ENCODE measurements around the gene RABGAP1L. TPM values are rescaled to one million over a fixed set of nuclear protein-coding genes. Genes with fewer than 3 reads are reported as not detected.

RABGAP1L gene
- total and polyA plus RNA-seq, 2 donors (not counting 3 experiments of a cell fraction or from before 2014, with no cell fraction given) = 6.4 to 22.2 TPM

DNA sequence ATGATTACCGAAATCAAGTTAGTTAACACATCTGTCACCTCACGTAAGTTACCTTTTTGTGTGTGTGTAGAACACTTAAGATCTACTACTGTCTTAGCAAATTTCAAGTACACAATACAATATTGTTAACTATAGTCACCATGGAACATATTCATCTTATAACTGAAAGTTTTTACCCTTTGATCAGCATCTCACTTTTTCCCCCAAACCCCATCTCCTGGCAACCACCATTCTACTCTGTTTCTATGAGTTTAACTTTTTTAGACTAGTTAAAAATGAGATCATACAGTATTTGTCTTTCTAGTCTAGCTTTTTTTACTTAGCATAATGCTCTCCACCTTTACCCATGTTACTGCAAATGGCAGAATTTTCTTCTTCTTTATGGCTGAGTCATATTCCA is 124.7 kb downstream of the RABGAP1L start:
- TF ChIP-seq POLR2A (IDR thresholded peaks at IDR 0.05; ENCODE audit: low read depth, low read length) = no peak
- no peak for TF ChIP-seq FOS (IDR thresholded peaks at IDR 0.05; ENCODE audit: borderline replicate concordance, insufficient read depth, low read length)
- no peak for TF ChIP-seq JUN (IDR thresholded peaks at IDR 0.05; ENCODE audit: borderline replicate concordance, insufficient read depth, insufficient read length, low read depth)
- TF ChIP-seq GATA2 (IDR thresholded peaks at IDR 0.05; ENCODE audit: insufficient read depth, insufficient read length, low read depth, low read length) = no peak
- TF ChIP-seq, protein P1, sequence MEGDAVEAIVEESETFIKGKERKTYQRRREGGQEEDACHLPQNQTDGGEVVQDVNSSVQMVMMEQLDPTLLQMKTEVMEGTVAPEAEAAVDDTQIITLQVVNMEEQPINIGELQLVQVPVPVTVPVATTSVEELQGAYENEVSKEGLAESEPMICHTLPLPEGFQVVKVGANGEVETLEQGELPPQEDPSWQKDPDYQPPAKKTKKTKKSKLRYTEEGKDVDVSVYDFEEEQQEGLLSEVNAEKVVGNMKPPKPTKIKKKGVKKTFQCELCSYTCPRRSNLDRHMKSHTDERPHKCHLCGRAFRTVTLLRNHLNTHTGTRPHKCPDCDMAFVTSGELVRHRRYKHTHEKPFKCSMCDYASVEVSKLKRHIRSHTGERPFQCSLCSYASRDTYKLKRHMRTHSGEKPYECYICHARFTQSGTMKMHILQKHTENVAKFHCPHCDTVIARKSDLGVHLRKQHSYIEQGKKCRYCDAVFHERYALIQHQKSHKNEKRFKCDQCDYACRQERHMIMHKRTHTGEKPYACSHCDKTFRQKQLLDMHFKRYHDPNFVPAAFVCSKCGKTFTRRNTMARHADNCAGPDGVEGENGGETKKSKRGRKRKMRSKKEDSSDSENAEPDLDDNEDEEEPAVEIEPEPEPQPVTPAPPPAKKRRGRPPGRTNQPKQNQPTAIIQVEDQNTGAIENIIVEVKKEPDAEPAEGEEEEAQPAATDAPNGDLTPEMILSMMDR (IDR thresholded peaks at IDR 0.05; ENCODE audit: extremely low read depth in 1 of 2, insufficient read depth in 1 of 2, low read depth in 1 of 2, low read length in 2 of 2) = no peak
- TF ChIP-seq, protein P2, sequence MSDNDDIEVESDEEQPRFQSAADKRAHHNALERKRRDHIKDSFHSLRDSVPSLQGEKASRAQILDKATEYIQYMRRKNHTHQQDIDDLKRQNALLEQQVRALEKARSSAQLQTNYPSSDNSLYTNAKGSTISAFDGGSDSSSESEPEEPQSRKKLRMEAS (IDR thresholded peaks at IDR 0.05; ENCODE audit: insufficient read depth, insufficient read length) = no peak
- TF ChIP-seq EZH2 (IDR thresholded peaks at IDR 0.05; ENCODE audit: borderline replicate concordance, low read depth, low read length, severe bottlenecking) = no peak
- no peak for TF ChIP-seq POLR2AphosphoS5 (IDR thresholded peaks at IDR 0.05; ENCODE audit: insufficient read depth, low read depth, low read length)
- TF ChIP-seq MYC (IDR thresholded peaks at IDR 0.05; ENCODE audit: low read depth, low read length) = no peak
- DNase-seq (ENCODE audit: low read depth, low spot score) (no peak), FAIRE-seq (no peak)
- no peaks in the 10 kb centered on the region for H3K9me3 ChIP-seq (replicated peaks; ENCODE audit: control insufficient read depth, insufficient read depth, low read length)
- ChIA-PET CTCF (interaction anchor here (1.1 to 1.4 kb wide), 2 partner anchors 22 to 442 kb away, joined by 3 to 7 read pairs; no protein-coding TSS in a partner anchor), POLR2A (interaction anchor here (0.6 kb wide), 1 partner anchor 800 kb away, joined by 3 read pairs; no protein-coding TSS in a partner anchor)
- no peaks in the 10 kb centered on the region for H3K4me1 ChIP-seq (ENCODE audit: control insufficient read depth, extremely low read depth, insufficient read depth, low read length)
- no peak overlapping the region for H3K4me2 ChIP-seq (ENCODE audit: insufficient read depth, low read length)
- no TSS peak for BruUV-seq (replicated peaks)
- H2AFZ ChIP-seq (ENCODE audit: low read depth, low read length) = no peak overlapping the region
- no peaks in the 10 kb centered on the region for H4K20me1 ChIP-seq (replicated peaks; ENCODE audit: control insufficient read depth, extremely low read depth, insufficient read depth, low read length)
- peaks cover 0 to 2% of the 10 kb centered on the region in 2 experiments for H3K36me3 ChIP-seq (ENCODE audit: control insufficient read depth in 2 of 2, extremely low read depth in 1 of 2, insufficient read depth in 2 of 2, low read length in 2 of 2)
- H3K9ac ChIP-seq (replicated peaks; ENCODE audit: extremely low read depth, insufficient read depth, low read length) = no peak overlapping the region
- no peaks in the 10 kb centered on the region for H3K9me1 ChIP-seq (replicated peaks; ENCODE audit: control insufficient read depth, extremely low read depth, insufficient read depth, low read length)
- no peaks in the 10 kb centered on the region for H3K79me2 ChIP-seq (ENCODE audit: control insufficient read depth, insufficient read depth, low read length)
- dilution Hi-C loops (cut with MboI; ENCODE audit: extremely low pct_ligation_motif_present, low sequenced_read_pairs) = no loop called here
- no peaks in the 10 kb centered on the region for H3K27me3 ChIP-seq (ENCODE audit: control insufficient read depth in 2 of 2, insufficient read depth in 2 of 2, low read length in 2 of 2)
- intact Hi-C loops (cut with micrococcal nuclease) = no loop called here
- no peak overlapping the region for H3K27ac ChIP-seq (ENCODE audit: insufficient read depth, low read depth, low read length)
- H3K4me3 ChIP-seq (replicated peaks in 1 of 3; ENCODE audit: insufficient read depth in 1 of 3, low read depth in 1 of 3, low read length in 3 of 3) = no peak overlapping the region

Measured in endothelial cell of umbilical vein (primary cell).